ENCODE results near the gene CTCFL.
"Not testable (repeated sequence)": the region's sequence is repeated elsewhere in the genome, so short reads cannot be mapped to it uniquely, and the experiment has no call there.

The CTCFL gene

GRCh38 chr20:57478176-57478575, 46.8 kb downstream of the CTCFL start:
- no peak for DNase-seq

GRCh38 chr20:57476641-57477461, 48.1 kb downstream of the CTCFL start:
- DNase-seq: no peak

GRCh38 chr20:57476084-57476526, 48.8 kb downstream of the CTCFL start:
- DNase-seq: no peak

GRCh38 chr20:57475388-57476083, 49.4 kb downstream of the CTCFL start:
- no peak for DNase-seq

GRCh38 chr20:57474816-57475215, 50.1 kb downstream of the CTCFL start:
- DNase-seq: no peak

GRCh38 chr20:57474205-57474604, 50.7 kb downstream of the CTCFL start:
- DNase-seq: no peak

- DNase-seq: no peak
These were observed 51.5 kb downstream of the CTCFL start for GRCh38 chr20:57473246-57474048.

GRCh38 chr20:57472474-57472873, 52.5 kb downstream of the CTCFL start:
- DNase-seq: not testable (repeated sequence)

- DNase-seq: no peak
These were observed 53.2 kb downstream of the CTCFL start for GRCh38 chr20:57471496-57472372.

GRCh38 chr20:57470666-57471495, 54.1 kb downstream of the CTCFL start:
- DNase-seq: no peak

GRCh38 chr20:57470212-57470522, 54.8 kb downstream of the CTCFL start:
- no peak for DNase-seq

GRCh38 chr20:57469418-57470211, 55.3 kb downstream of the CTCFL start:
- DNase-seq: peak; percentile 79

- DNase-seq: no peak
These were observed 56.2 kb downstream of the CTCFL start for GRCh38 chr20:57468523-57469417.

GRCh38 chr20:57467742-57468141, 57.2 kb downstream of the CTCFL start:
- no peak for DNase-seq

- no peak for DNase-seq
These were observed 59.0 kb downstream of the CTCFL start for GRCh38 chr20:57465943-57466342.

GRCh38 chr20:57465486-57465885, 59.5 kb downstream of the CTCFL start:
- DNase-seq: no peak

GRCh38 chr20:57464642-57465211, 60.2 kb downstream of the CTCFL start:
- no peak for DNase-seq

- DNase-seq: no peak
These were observed 62.2 kb downstream of the CTCFL start for GRCh38 chr20:57462781-57463180.

GRCh38 chr20:57461726-57462125, 63.2 kb downstream of the CTCFL start:
- no peak for DNase-seq

Measured in NCI-H1048 (cell line).